HEK293 (cell line): ENCODE results near the gene CMBL.
"Not testable (repeated sequence)": the region's sequence is repeated elsewhere in the genome, so short reads cannot be mapped to it uniquely, and the experiment has no call there.

Experiments
- CTCF ChIA-PET: fragments of 350-600 bp; formaldehyde crosslinking; extraction: SDS; loops from one replicate; lab custom pipeline; 2021; ENCODE audit warnings: antibody characterized with exemption; lab: Yijun Ruan, JAX
- POLR2A ChIA-PET: fragments of 300-600 bp; formaldehyde crosslinking; extraction: SDS; loops from one replicate; lab custom pipeline; 2020; ENCODE audit warnings: antibody characterized with exemption, inconsistent platforms; lab: Yijun Ruan, JAX
- H3K27ac ChIP-seq: fragments of 200-500 bp; sonication (Bioruptor generic); 2 replicates; pipeline ENCODE4 v1.5.1; 2014; ENCODE audit warnings: low read depth, low read length, control low read depth, inconsistent platforms; ENCODE audit errors: extremely low read depth
- H3K36me3 ChIP-seq, 2 experiments: fragments of 200-500 bp in 1 of 2; sonication (Bioruptor generic) in 1 of 2; 1 replicate in 1 of 2; 2 replicates in 1 of 2; pipeline ENCODE4 v1.5.1; 2014 to 2017; ENCODE audit warnings: inconsistent platforms in 2 of 2, low read length in 2 of 2; ENCODE audit not compliant: control insufficient read depth in 2 of 2, insufficient read depth in 1 of 2
- H3K4me1 ChIP-seq: fragments of 200-500 bp; sonication (Bioruptor generic); 2 replicates; pipeline ENCODE4 v1.5.1; 2014; ENCODE audit warnings: mild to moderate bottlenecking, low read length, inconsistent platforms; ENCODE audit not compliant: control insufficient read depth, insufficient read depth
- H3K4me3 ChIP-seq: 2 replicates; pipeline ENCODE4 v1.5.1; 2011; ENCODE audit warnings: low read depth, mild to moderate bottlenecking, control low read depth, low read length, moderate library complexity
- H3K9me3 ChIP-seq: fragments of 200-500 bp; sonication (Bioruptor generic); 2 replicates; pipeline ENCODE4 v1.5.1; 2014; ENCODE audit warnings: low read depth, low read length, inconsistent platforms; ENCODE audit not compliant: control insufficient read depth, insufficient read depth
- ATF2 ChIP-seq: fragments of 450-650 bp; formaldehyde crosslinking; IDR thresholded peaks from 2 replicates; pipeline ENCODE4 v1.5.1; 2016; ENCODE audit warnings: missing biosample characterization, missing genetic modification characterization, low read depth
- KLF1 ChIP-seq: fragments of 450-650 bp; formaldehyde crosslinking; IDR thresholded peaks from 2 replicates; pipeline ENCODE4 v1.5.1; 2016; ENCODE audit warnings: missing biosample characterization, missing genetic modification characterization
- KLF7 ChIP-seq: fragments of 450-650 bp; formaldehyde crosslinking; IDR thresholded peaks from 2 replicates; pipeline ENCODE4 v1.5.1; 2016; ENCODE audit warnings: missing biosample characterization, missing genetic modification characterization, borderline replicate concordance
- KLF9 ChIP-seq: fragments of 450-650 bp; formaldehyde crosslinking; IDR thresholded peaks from 2 replicates; pipeline ENCODE4 v1.5.1; 2016; ENCODE audit warnings: missing biosample characterization, missing genetic modification characterization, low read depth
- PRDM1 ChIP-seq: fragments of 450-650 bp; formaldehyde crosslinking; IDR thresholded peaks from 2 replicates; pipeline ENCODE4; 2016; ENCODE audit warnings: missing biosample characterization, missing genetic modification characterization
- YY1 ChIP-seq: fragments of 450-650 bp; formaldehyde crosslinking; IDR thresholded peaks from 2 replicates; pipeline ENCODE4 v1.5.1; 2018; ENCODE audit warnings: missing biosample characterization, missing genetic modification characterization
- ZBTB1 ChIP-seq: fragments of 450-650 bp; formaldehyde crosslinking; IDR thresholded peaks from 2 replicates; pipeline ENCODE4 v1.5.1; 2016; ENCODE audit warnings: missing biosample characterization, missing genetic modification characterization
- ZBTB17 ChIP-seq: fragments of 450-650 bp; formaldehyde crosslinking; IDR thresholded peaks from 2 replicates; pipeline ENCODE4 v1.5.1; 2016; ENCODE audit warnings: missing biosample characterization, missing genetic modification characterization
- ZIC2 ChIP-seq: fragments of 450-650 bp; formaldehyde crosslinking; IDR thresholded peaks from 2 replicates; pipeline ENCODE4 v1.5.1; 2016; ENCODE audit warnings: missing biosample characterization, missing genetic modification characterization
- ZNF184 ChIP-seq: fragments of 450-650 bp; IDR thresholded peaks from 2 replicates; pipeline ENCODE4 v1.5.1; 2018; ENCODE audit warnings: missing biosample characterization, mild to moderate bottlenecking, missing genetic modification characterization
- ZNF473 ChIP-seq: fragments of 450-650 bp; formaldehyde crosslinking; IDR thresholded peaks from 2 replicates; pipeline ENCODE4 v1.5.1; 2017; ENCODE audit warnings: missing biosample characterization, missing genetic modification characterization
- ZNF501 ChIP-seq: fragments of 450-650 bp; formaldehyde crosslinking; IDR thresholded peaks from 2 replicates; pipeline ENCODE4 v1.5.1; 2016; ENCODE audit warnings: missing biosample characterization, missing genetic modification characterization
- ZNF585B ChIP-seq: fragments of 450-650 bp; formaldehyde crosslinking; IDR thresholded peaks from 2 replicates; pipeline ENCODE4 v1.5.1; 2016; ENCODE audit warnings: missing biosample characterization, missing genetic modification characterization
- ZNF596 ChIP-seq: fragments of 450-650 bp; IDR thresholded peaks from 2 replicates; pipeline ENCODE4 v1.5.0; 2018; ENCODE audit warnings: missing biosample characterization, mild to moderate bottlenecking, missing genetic modification characterization, moderate library complexity
- ZNF654 ChIP-seq: fragments of 450-650 bp; formaldehyde crosslinking; IDR thresholded peaks from 2 replicates; pipeline ENCODE4 v1.5.1; 2016; ENCODE audit warnings: low read depth, missing biosample characterization, missing genetic modification characterization
- ZNF830 ChIP-seq: fragments of 450-650 bp; IDR thresholded peaks from 2 replicates; pipeline ENCODE4 v1.5.0; 2018; ENCODE audit warnings: missing biosample characterization, missing genetic modification characterization, low read depth, mild to moderate bottlenecking, moderate library complexity
- ZSCAN4 ChIP-seq: fragments of 450-650 bp; formaldehyde crosslinking; IDR thresholded peaks from 2 replicates; pipeline ENCODE4 v1.5.1; 2017; ENCODE audit warnings: missing biosample characterization, missing genetic modification characterization
- TF ChIP-seq, protein P1 (sequence below): fragments of 450-650 bp; formaldehyde crosslinking; IDR thresholded peaks from 2 replicates; pipeline ENCODE4 v1.5.1; 2016; ENCODE audit warnings: missing biosample characterization, missing genetic modification characterization

CMBL gene

DNA sequence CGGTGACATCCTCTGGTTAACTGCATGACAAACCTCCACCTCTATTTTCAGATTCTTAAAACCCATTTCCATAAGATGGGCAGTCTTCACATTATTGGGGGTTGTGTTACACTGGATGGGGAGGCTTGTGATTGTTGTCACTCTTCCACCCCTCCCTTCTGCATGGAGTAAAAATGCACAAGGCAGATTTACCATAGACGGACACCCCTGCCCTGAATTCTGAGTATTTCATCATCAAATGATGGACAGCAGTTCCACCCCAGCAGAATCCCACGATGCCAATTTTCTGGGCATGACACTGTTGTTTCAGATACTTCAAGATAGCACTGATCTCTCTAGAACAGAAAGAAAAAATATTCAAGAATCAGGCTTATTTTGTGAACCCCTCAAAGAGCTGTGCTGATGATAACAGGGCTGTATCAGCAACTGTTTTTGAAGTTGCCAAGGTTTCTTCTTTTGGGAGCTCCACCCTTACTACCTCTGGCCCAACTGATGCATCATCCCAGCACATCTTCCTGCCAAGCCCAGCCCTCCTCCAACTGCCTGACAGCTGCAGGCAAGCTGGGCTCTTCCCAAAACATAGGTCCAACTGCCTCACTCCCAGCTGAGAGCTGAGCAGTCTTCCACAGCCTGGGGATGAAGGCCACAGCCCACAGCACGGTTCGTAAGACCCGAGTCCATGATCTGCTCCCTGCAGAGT, 21.4 kb downstream of the CMBL start (continued):
- TF ChIP-seq ZIC2 (tag by site-specific recombination) (no peak), ZBTB17 (tag by site-specific recombination) (no peak), ZBTB1 (tag by site-specific recombination) (no peak), ZNF585B (tag by site-specific recombination) (no peak), ZNF830 (no peak), ZNF184 (tag by site-specific recombination) (no peak), ATF2 (tag by site-specific recombination) (no peak), ZNF501 (tag by site-specific recombination) (no peak), KLF7 (tag by site-specific recombination) (no peak), ZNF596 (tag by site-specific recombination) (no peak), ZNF654 (no peak), ZNF473 (tag by site-specific recombination) (no peak), KLF9 (no peak), YY1 (no peak)
- TF ChIP-seq, protein P1, sequence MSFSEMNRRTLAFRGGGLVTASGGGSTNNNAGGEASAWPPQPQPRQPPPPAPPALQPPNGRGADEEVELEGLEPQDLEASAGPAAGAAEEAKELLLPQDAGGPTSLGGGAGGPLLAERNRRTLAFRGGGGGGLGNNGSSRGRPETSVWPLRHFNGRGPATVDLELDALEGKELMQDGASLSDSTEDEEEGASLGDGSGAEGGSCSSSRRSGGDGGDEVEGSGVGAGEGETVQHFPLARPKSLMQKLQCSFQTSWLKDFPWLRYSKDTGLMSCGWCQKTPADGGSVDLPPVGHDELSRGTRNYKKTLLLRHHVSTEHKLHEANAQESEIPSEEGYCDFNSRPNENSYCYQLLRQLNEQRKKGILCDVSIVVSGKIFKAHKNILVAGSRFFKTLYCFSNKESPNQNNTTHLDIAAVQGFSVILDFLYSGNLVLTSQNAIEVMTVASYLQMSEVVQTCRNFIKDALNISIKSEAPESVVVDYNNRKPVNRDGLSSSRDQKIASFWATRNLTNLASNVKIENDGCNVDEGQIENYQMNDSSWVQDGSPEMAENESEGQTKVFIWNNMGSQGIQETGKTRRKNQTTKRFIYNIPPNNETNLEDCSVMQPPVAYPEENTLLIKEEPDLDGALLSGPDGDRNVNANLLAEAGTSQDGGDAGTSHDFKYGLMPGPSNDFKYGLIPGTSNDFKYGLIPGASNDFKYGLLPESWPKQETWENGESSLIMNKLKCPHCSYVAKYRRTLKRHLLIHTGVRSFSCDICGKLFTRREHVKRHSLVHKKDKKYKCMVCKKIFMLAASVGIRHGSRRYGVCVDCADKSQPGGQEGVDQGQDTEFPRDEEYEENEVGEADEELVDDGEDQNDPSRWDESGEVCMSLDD (tag by site-specific recombination): no peak
- TF ChIP-seq, all 188 proteins: peak for 0

DNA sequence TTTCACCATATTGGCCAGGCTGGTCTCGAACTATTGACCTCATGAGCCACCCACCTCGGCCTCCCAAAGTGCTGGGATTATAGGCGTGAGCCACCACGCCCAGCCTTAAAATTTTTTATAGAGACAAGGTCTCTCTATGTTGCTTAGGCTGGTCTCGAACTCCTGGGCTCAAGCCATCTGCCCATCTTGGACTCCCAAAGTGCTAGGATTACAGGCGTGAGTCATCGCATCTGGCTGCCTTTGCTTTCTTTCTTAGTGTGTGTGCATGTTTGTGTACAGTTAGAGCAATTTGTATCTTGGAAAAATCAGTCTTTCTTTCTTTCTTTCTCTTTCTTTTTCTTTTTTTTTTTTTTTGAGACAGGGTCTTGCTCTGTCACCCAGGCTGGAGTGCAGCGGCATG, 22.3 kb downstream of the CMBL start:
- H3K36me3 ChIP-seq, H3K4me3 ChIP-seq, H3K9me3 ChIP-seq, H3K27ac ChIP-seq: not testable (repeated sequence)
- ChIA-PET CTCF (interaction anchor here (1.1 to 1.7 kb wide), 4 partner anchors 11 to 157 kb away, joined by 3 to 7 read pairs (median 3); partner anchors contain the start of gene CMBL), POLR2A (interaction anchor here (1.6 kb wide), 1 partner anchor 68 kb away, joined by 9 read pairs; the partner anchor contains the start of gene MARCHF6)
- peaks cover 19% of the 10 kb centered on the region for H3K4me1 ChIP-seq
- peak; percentile 73 for TF ChIP-seq KLF1
- TF ChIP-seq PRDM1 (tag by site-specific recombination): peak; percentile 64
- TF ChIP-seq ZSCAN4 (tag by site-specific recombination): 0 out of 2 replicates have a peak, but pooled peaks have one; percentile 17
